ENCODE results near the gene TTBK1.

DNA sequence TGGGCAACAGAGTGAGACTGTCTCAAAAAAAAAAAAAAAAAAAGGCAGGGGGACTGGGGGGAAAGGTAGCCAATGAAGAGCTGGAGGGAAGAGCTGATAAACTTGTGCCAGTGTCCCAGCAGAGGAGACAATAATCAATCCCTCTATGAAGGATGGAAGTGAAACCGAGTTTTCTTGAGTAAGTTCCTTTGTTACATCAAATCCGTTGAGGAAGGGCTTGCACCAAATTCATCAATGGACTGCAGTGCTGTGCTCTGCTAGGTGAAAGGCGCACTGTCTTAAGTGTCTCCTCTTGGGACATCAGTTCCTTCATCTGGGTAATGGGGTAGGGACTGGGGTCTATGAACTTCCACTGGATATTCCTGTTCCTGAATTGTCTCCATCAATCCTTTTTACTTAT, 68.4 kb downstream of the TTBK1 start:
- no peak for TF ChIP-seq POLR2A (IDR thresholded peaks at IDR 0.05)
- TF ChIP-seq, protein P1, sequence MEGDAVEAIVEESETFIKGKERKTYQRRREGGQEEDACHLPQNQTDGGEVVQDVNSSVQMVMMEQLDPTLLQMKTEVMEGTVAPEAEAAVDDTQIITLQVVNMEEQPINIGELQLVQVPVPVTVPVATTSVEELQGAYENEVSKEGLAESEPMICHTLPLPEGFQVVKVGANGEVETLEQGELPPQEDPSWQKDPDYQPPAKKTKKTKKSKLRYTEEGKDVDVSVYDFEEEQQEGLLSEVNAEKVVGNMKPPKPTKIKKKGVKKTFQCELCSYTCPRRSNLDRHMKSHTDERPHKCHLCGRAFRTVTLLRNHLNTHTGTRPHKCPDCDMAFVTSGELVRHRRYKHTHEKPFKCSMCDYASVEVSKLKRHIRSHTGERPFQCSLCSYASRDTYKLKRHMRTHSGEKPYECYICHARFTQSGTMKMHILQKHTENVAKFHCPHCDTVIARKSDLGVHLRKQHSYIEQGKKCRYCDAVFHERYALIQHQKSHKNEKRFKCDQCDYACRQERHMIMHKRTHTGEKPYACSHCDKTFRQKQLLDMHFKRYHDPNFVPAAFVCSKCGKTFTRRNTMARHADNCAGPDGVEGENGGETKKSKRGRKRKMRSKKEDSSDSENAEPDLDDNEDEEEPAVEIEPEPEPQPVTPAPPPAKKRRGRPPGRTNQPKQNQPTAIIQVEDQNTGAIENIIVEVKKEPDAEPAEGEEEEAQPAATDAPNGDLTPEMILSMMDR (IDR thresholded peaks at IDR 0.05): no peak
